SK-N-SH (cell line): ENCODE data around the gene EWSR1. TPM values are rescaled to one million over a fixed set of nuclear protein-coding genes. Genes with fewer than 3 reads are reported as not detected.
A peak's percentile ranks its signal among the peaks of the same experiment; 100 is the strongest.

Experiments
- CTCF ChIA-PET: fragments of 300-600, 350-600 bp; formaldehyde crosslinking; extraction: SDS; loops from one replicate; lab custom pipeline; 2021; lab: Yijun Ruan, JAX
- POLR2A ChIA-PET: fragments of 350-600 bp; sonication (Branson Sonifier 250); formaldehyde crosslinking; extraction: SDS; loops from one replicate; lab custom pipeline; 2020; ENCODE audit warnings: antibody characterized with exemption, inconsistent platforms; lab: Yijun Ruan, JAX
- DNase-seq: peaks from one replicate; pipeline ENCODE4 v3.0.0; 2012
- H2AFZ ChIP-seq: fragments of 200-600 bp; sonication (generic); 2 replicates; pipeline ENCODE4 v1.8.1; 2016; ENCODE audit warnings: antibody characterized with exemption, mild to moderate bottlenecking, low read depth
- H3F3A ChIP-seq: fragments of 200-600 bp; sonication (generic); replicated peaks from 2 replicates; pipeline ENCODE3; 2016; ENCODE audit warnings: antibody characterized with exemption, mild to moderate bottlenecking; ENCODE audit not compliant: insufficient read depth
- H3K27ac ChIP-seq, 2 experiments: fragments of 200-500 bp in 1 of 2; fragments of 200-600 bp in 1 of 2; sonication (Bioruptor generic) in 1 of 2; sonication (generic), shearing (Covaris generic) in 1 of 2; 2 replicates each; pipeline versions ENCODE4 v1.5.1 to v1.6.1; 2014 to 2016; ENCODE audit warnings: low read depth in 2 of 2, inconsistent platforms in 1 of 2, low read length in 1 of 2, mild to moderate bottlenecking in 1 of 2, mixed read lengths in 1 of 2
- H3K27me3 ChIP-seq: fragments of 200-600 bp; sonication (generic), shearing (Covaris generic); 2 replicates; pipeline ENCODE4 v1.6.1; 2016; ENCODE audit warnings: mixed run types; ENCODE audit not compliant: insufficient read depth
- H3K36me3 ChIP-seq, 2 experiments: fragments of 200-500 bp in 1 of 2; fragments of 200-600 bp in 1 of 2; sonication (Bioruptor generic) in 1 of 2; sonication (generic) in 1 of 2; replicated peaks in 1 of 2; 2 replicates each; pipeline versions ENCODE3 to v1.5.1; 2014 to 2016; ENCODE audit warnings: low read length in 1 of 2, mild to moderate bottlenecking in 1 of 2; ENCODE audit not compliant: insufficient read depth in 2 of 2, control insufficient read depth in 1 of 2
- H3K4me1 ChIP-seq, 2 experiments: fragments of 200-500 bp in 1 of 2; fragments of 200-600 bp in 1 of 2; sonication (Bioruptor generic) in 1 of 2; sonication (generic), shearing (Covaris generic) in 1 of 2; 2 replicates each; pipeline versions ENCODE4 v1.5.1 to v1.6.1; 2014 to 2016; ENCODE audit warnings: low read depth in 1 of 2, low read length in 1 of 2, mixed run types in 1 of 2; ENCODE audit not compliant: insufficient read depth in 2 of 2, control insufficient read depth in 1 of 2
- H3K4me2 ChIP-seq: fragments of 200-600 bp; sonication (generic), shearing (Covaris generic); 2 replicates; pipeline ENCODE4 v1.6.1; 2017; ENCODE audit warnings: mixed run types
- H3K4me3 ChIP-seq, 2 experiments: fragments of 200-500 bp in 1 of 2; fragments of 200-600 bp in 1 of 2; sonication (Bioruptor generic) in 1 of 2; sonication (generic), shearing (Covaris generic) in 1 of 2; 2 replicates each; pipeline versions ENCODE4 v1.5.1 to v1.8.1; 2014 to 2016; ENCODE audit warnings: low read depth in 2 of 2, inconsistent platforms in 1 of 2, low read length in 1 of 2, mild to moderate bottlenecking in 1 of 2, mixed read lengths in 1 of 2, moderate library complexity in 1 of 2
- H3K79me2 ChIP-seq: fragments of 200-600 bp; sonication (generic); 2 replicates; pipeline ENCODE4 v1.8.1; 2017; ENCODE audit warnings: mild to moderate bottlenecking; ENCODE audit not compliant: insufficient read depth
- H3K9ac ChIP-seq: fragments of 200-600 bp; sonication (generic); 2 replicates; pipeline ENCODE4 v1.6.1; 2017; ENCODE audit warnings: mixed run types
- H3K9me2 ChIP-seq: fragments of 200-600 bp; sonication (generic); 2 replicates; pipeline ENCODE4 v1.6.1; 2017; ENCODE audit warnings: mixed run types
- H3K9me3 ChIP-seq: fragments of 200-600 bp; sonication (generic); 2 replicates; pipeline ENCODE4 v1.6.1; 2017; ENCODE audit warnings: mixed run types, mild to moderate bottlenecking, moderate library complexity
- H4K20me1 ChIP-seq: fragments of 200-600 bp; sonication (generic); 2 replicates; pipeline ENCODE4 v1.6.1; 2017; ENCODE audit warnings: mild to moderate bottlenecking, mixed run types; ENCODE audit not compliant: insufficient read depth
- CTCF ChIP-seq: fragments of 200-600 bp; sonication (generic); IDR thresholded peaks from 2 replicates; pipeline ENCODE4 v1.6.1; 2017; ENCODE audit warnings: antibody characterized with exemption, mild to moderate bottlenecking, moderate library complexity
- EP300 ChIP-seq, 2 experiments: IDR thresholded peaks; 2 replicates each; pipeline versions ENCODE4 v1.4.0 to v1.6.1; 2012; ENCODE audit warnings: borderline replicate concordance in 1 of 2, low read depth in 1 of 2, low read length in 1 of 2
- FOXJ3 ChIP-seq: sonication (generic); formaldehyde crosslinking; IDR thresholded peaks from 2 replicates; pipeline ENCODE4 v1.5.1; 2020; ENCODE audit warnings: mild to moderate bottlenecking, missing genetic modification reagents
- IRF3 ChIP-seq: fragments of 150-350 bp; IDR thresholded peaks from 2 replicates; pipeline ENCODE4 v1.6.1; 2016; ENCODE audit warnings: mild to moderate bottlenecking, low read depth, low read length
- MAX ChIP-seq: IDR thresholded peaks from 2 replicates; pipeline ENCODE4 v1.4.0; 2012; ENCODE audit warnings: low read depth
- MEF2A ChIP-seq: IDR thresholded peaks from 2 replicates; pipeline ENCODE4 v1.4.0; 2012; ENCODE audit warnings: low read depth, borderline replicate concordance
- POLR2AphosphoS5 ChIP-seq: IDR thresholded peaks from 2 replicates; pipeline ENCODE4 v1.6.1; 2012; ENCODE audit warnings: low read depth, low read length
- REST ChIP-seq: IDR thresholded peaks from 2 replicates; pipeline ENCODE4 v1.6.1; 2012; ENCODE audit warnings: mild to moderate bottlenecking, low read depth, low read length, moderate library complexity
- USF1 ChIP-seq: IDR thresholded peaks from 2 replicates; pipeline ENCODE4 v1.4.0; 2012; ENCODE audit warnings: low read depth, borderline replicate concordance
- USF2 ChIP-seq: fragments of 150-350 bp; IDR thresholded peaks from 2 replicates; pipeline ENCODE4 v1.6.1; 2017; ENCODE audit warnings: antibody characterized with exemption, low read length, low read depth, borderline replicate concordance
- ZBTB33 ChIP-seq: IDR thresholded peaks from 2 replicates; pipeline ENCODE4 v1.4.0; 2012; ENCODE audit warnings: low read depth, borderline replicate concordance
- WGBS: methylation state at CpG from one replicate; pipeline ENCODE4 v1.1.6; 2017; ENCODE audit warnings: low lambda C conversion rate; 5-methylcytosine and 5-hydroxymethylcytosine counted together
- polyA plus RNA-seq, 3 experiments: library from polyadenylated mRNA; depleted of rRNA; stranded (reverse); fragments of >200 nt; gene quantifications; 2 replicates each; pipeline ENCODE4 v1.2.3, GENCODE V29; 2012

EWSR1 gene
- polyA plus RNA-seq, 1 of the 3 experiments (the other 2 are of a cell fraction), result 173 TPM

- TF ChIP-seq USF2 (no peak), MAX (peak; percentile 72; the same call in 1 of the 2 replicates), EP300 (IDR thresholded peaks at IDR 0.05; ENCODE audit: borderline replicate concordance in 1 of 2, low read depth in 1 of 2, low read length in 1 of 2) (peak in 1 of 2 experiments; percentile 76; a peak in 2 of 4 replicates)
Observed at GRCh38 chr22:29267858-29268510, at the start of gene EWSR1, which contains the start of gene RHBDD3 (continued).

GRCh38 chr22:29218758-29219408 lies 49.2 kb upstream of the EWSR1 start:
- H3K36me3 ChIP-seq, result no peaks in the 10 kb centered on the region
- H3K9me2 ChIP-seq, result no peaks in the 10 kb centered on the region
- ChIA-PET CTCF (interaction anchor here (0.7 to 1.9 kb wide), 5 partner anchors 14 to 27 kb away, joined by 3 to 9 read pairs (median 3); partner anchors contain the start of gene EMID1), POLR2A (interaction anchor here (0.9 kb wide), 1 partner anchor 29 kb away, joined by 3 read pairs; no protein-coding TSS in a partner anchor)
- H3K4me3 ChIP-seq, result no peak overlapping the region
- WGBS, result 76% methylated on average over 9 of the region's 11 CpGs
- no peaks in the 10 kb centered on the region for H3K79me2 ChIP-seq
- H4K20me1 ChIP-seq, result no peaks in the 10 kb centered on the region
- no peak overlapping the region for H2AFZ ChIP-seq
- no peaks in the 10 kb centered on the region for H3K4me1 ChIP-seq
- no peak for TF ChIP-seq CTCF
- TF ChIP-seq FOXJ3 (CRISPR knock-in tag), result no peak
- no peak for TF ChIP-seq EP300 (IDR thresholded peaks at IDR 0.05; ENCODE audit: borderline replicate concordance in 1 of 2, low read depth in 1 of 2, low read length in 1 of 2)
- TF ChIP-seq ZBTB33, result no peak
- TF ChIP-seq USF1, result no peak
- TF ChIP-seq MEF2A, result no peak
- no peak for TF ChIP-seq REST
- no peak for TF ChIP-seq IRF3
- TF ChIP-seq POLR2AphosphoS5, result no peak
- TF ChIP-seq USF2, result no peak
- no peak overlapping the region for H3K27ac ChIP-seq
- DNase-seq, result peak; percentile 26
- H3K9ac ChIP-seq, result no peak overlapping the region
- no peaks in the 10 kb centered on the region for H3F3A ChIP-seq
- no peaks in the 10 kb centered on the region for H3K9me3 ChIP-seq
- no peaks in the 10 kb centered on the region for H3K27me3 ChIP-seq
- no peak overlapping the region for H3K4me2 ChIP-seq
